SK-N-SH (cell line): Measurements from ENCODE around the gene TTC7B. TPM values are rescaled to one million over a fixed set of nuclear protein-coding genes. Genes with fewer than 3 reads are reported as not detected.

ENCODE experiments used
- CTCF ChIA-PET: fragments of 300-600, 350-600 bp; formaldehyde crosslinking; extraction: SDS; loops from one replicate; lab custom pipeline; 2021; lab: Yijun Ruan, JAX
- POLR2A ChIA-PET: fragments of 350-600 bp; sonication (Branson Sonifier 250); formaldehyde crosslinking; extraction: SDS; loops from one replicate; lab custom pipeline; 2020; ENCODE audit warnings: antibody characterized with exemption, inconsistent platforms; lab: Yijun Ruan, JAX
- DNase-seq: peaks from one replicate; pipeline ENCODE4 v3.0.0; 2012
- H2AFZ ChIP-seq: fragments of 200-600 bp; sonication (generic); 2 replicates; pipeline ENCODE4 v1.8.1; 2016; ENCODE audit warnings: antibody characterized with exemption, mild to moderate bottlenecking, low read depth
- H3F3A ChIP-seq: fragments of 200-600 bp; sonication (generic); replicated peaks from 2 replicates; pipeline ENCODE3; 2016; ENCODE audit warnings: antibody characterized with exemption, mild to moderate bottlenecking; ENCODE audit not compliant: insufficient read depth
- H3K27ac ChIP-seq, 2 experiments: fragments of 200-500 bp in 1 of 2; fragments of 200-600 bp in 1 of 2; sonication (Bioruptor generic) in 1 of 2; sonication (generic), shearing (Covaris generic) in 1 of 2; 2 replicates each; pipeline versions ENCODE4 v1.5.1 to v1.6.1; 2014 to 2016; ENCODE audit warnings: low read depth in 2 of 2, inconsistent platforms in 1 of 2, low read length in 1 of 2, mild to moderate bottlenecking in 1 of 2, mixed read lengths in 1 of 2
- H3K27me3 ChIP-seq: fragments of 200-600 bp; sonication (generic), shearing (Covaris generic); 2 replicates; pipeline ENCODE4 v1.6.1; 2016; ENCODE audit warnings: mixed run types; ENCODE audit not compliant: insufficient read depth
- H3K36me3 ChIP-seq, 2 experiments: fragments of 200-500 bp in 1 of 2; fragments of 200-600 bp in 1 of 2; sonication (Bioruptor generic) in 1 of 2; sonication (generic) in 1 of 2; replicated peaks in 1 of 2; 2 replicates each; pipeline versions ENCODE3 to v1.5.1; 2014 to 2016; ENCODE audit warnings: low read length in 1 of 2, mild to moderate bottlenecking in 1 of 2; ENCODE audit not compliant: insufficient read depth in 2 of 2, control insufficient read depth in 1 of 2
- H3K4me1 ChIP-seq, 2 experiments: fragments of 200-500 bp in 1 of 2; fragments of 200-600 bp in 1 of 2; sonication (Bioruptor generic) in 1 of 2; sonication (generic), shearing (Covaris generic) in 1 of 2; 2 replicates each; pipeline versions ENCODE4 v1.5.1 to v1.6.1; 2014 to 2016; ENCODE audit warnings: low read depth in 1 of 2, low read length in 1 of 2, mixed run types in 1 of 2; ENCODE audit not compliant: insufficient read depth in 2 of 2, control insufficient read depth in 1 of 2
- H3K4me2 ChIP-seq: fragments of 200-600 bp; sonication (generic), shearing (Covaris generic); 2 replicates; pipeline ENCODE4 v1.6.1; 2017; ENCODE audit warnings: mixed run types
- H3K4me3 ChIP-seq, 2 experiments: fragments of 200-500 bp in 1 of 2; fragments of 200-600 bp in 1 of 2; sonication (Bioruptor generic) in 1 of 2; sonication (generic), shearing (Covaris generic) in 1 of 2; 2 replicates each; pipeline versions ENCODE4 v1.5.1 to v1.8.1; 2014 to 2016; ENCODE audit warnings: low read depth in 2 of 2, inconsistent platforms in 1 of 2, low read length in 1 of 2, mild to moderate bottlenecking in 1 of 2, mixed read lengths in 1 of 2, moderate library complexity in 1 of 2
- H3K79me2 ChIP-seq: fragments of 200-600 bp; sonication (generic); 2 replicates; pipeline ENCODE4 v1.8.1; 2017; ENCODE audit warnings: mild to moderate bottlenecking; ENCODE audit not compliant: insufficient read depth
- H3K9ac ChIP-seq: fragments of 200-600 bp; sonication (generic); 2 replicates; pipeline ENCODE4 v1.6.1; 2017; ENCODE audit warnings: mixed run types
- H3K9me2 ChIP-seq: fragments of 200-600 bp; sonication (generic); 2 replicates; pipeline ENCODE4 v1.6.1; 2017; ENCODE audit warnings: mixed run types
- H3K9me3 ChIP-seq: fragments of 200-600 bp; sonication (generic); 2 replicates; pipeline ENCODE4 v1.6.1; 2017; ENCODE audit warnings: mixed run types, mild to moderate bottlenecking, moderate library complexity
- H4K20me1 ChIP-seq: fragments of 200-600 bp; sonication (generic); 2 replicates; pipeline ENCODE4 v1.6.1; 2017; ENCODE audit warnings: mild to moderate bottlenecking, mixed run types; ENCODE audit not compliant: insufficient read depth
- ELF1 ChIP-seq: IDR thresholded peaks from 2 replicates; pipeline ENCODE4 v1.4.0; 2012
- EP300 ChIP-seq, 2 experiments: IDR thresholded peaks; 2 replicates each; pipeline versions ENCODE4 v1.4.0 to v1.6.1; 2012; ENCODE audit warnings: borderline replicate concordance in 1 of 2, low read depth in 1 of 2, low read length in 1 of 2
- EZH2phosphoT487 ChIP-seq: fragments of 200-600 bp; sonication (generic); IDR thresholded peaks from 2 replicates; pipeline ENCODE4 v1.6.1; 2017; ENCODE audit warnings: low read depth, mixed run types, mild to moderate bottlenecking, antibody characterized with exemption, moderate library complexity, borderline replicate concordance
- MAX ChIP-seq: IDR thresholded peaks from 2 replicates; pipeline ENCODE4 v1.4.0; 2012; ENCODE audit warnings: low read depth
- NRF1 ChIP-seq: IDR thresholded peaks from 2 replicates; pipeline ENCODE4 v1.6.1; 2012; ENCODE audit warnings: low read depth, mild to moderate bottlenecking, low read length
- RAD21 ChIP-seq: IDR thresholded peaks from 2 replicates; pipeline ENCODE4 v1.6.1; 2012; ENCODE audit warnings: mild to moderate bottlenecking, low read length
- REST ChIP-seq: IDR thresholded peaks from 2 replicates; pipeline ENCODE4 v1.6.1; 2012; ENCODE audit warnings: mild to moderate bottlenecking, low read depth, low read length, moderate library complexity
- RXRA ChIP-seq: IDR thresholded peaks from 2 replicates; pipeline ENCODE4 v1.4.0; 2012; ENCODE audit warnings: low read depth, mild to moderate bottlenecking, borderline replicate concordance
- SIN3A ChIP-seq: IDR thresholded peaks from 2 replicates; pipeline ENCODE4 v1.6.1; 2012; ENCODE audit warnings: low read depth, mild to moderate bottlenecking, low read length, moderate library complexity, borderline replicate concordance
- TAF1 ChIP-seq: IDR thresholded peaks from 2 replicates; pipeline ENCODE4 v1.6.1; 2012; ENCODE audit warnings: low read depth, mild to moderate bottlenecking, low read length, moderate library complexity, borderline replicate concordance
- TEAD4 ChIP-seq: IDR thresholded peaks from 2 replicates; pipeline ENCODE4 v1.4.0; 2012; ENCODE audit warnings: mild to moderate bottlenecking, borderline replicate concordance; ENCODE audit not compliant: insufficient read depth
- USF2 ChIP-seq: fragments of 150-350 bp; IDR thresholded peaks from 2 replicates; pipeline ENCODE4 v1.6.1; 2017; ENCODE audit warnings: antibody characterized with exemption, low read length, low read depth, borderline replicate concordance
- YY1 ChIP-seq: IDR thresholded peaks from 2 replicates; pipeline ENCODE4 v1.4.0; 2012; ENCODE audit warnings: low read depth, mild to moderate bottlenecking
- WGBS: methylation state at CpG from one replicate; pipeline ENCODE4 v1.1.6; 2017; ENCODE audit warnings: low lambda C conversion rate; 5-methylcytosine and 5-hydroxymethylcytosine counted together
- polyA plus RNA-seq, 3 experiments: library from polyadenylated mRNA; depleted of rRNA; stranded (reverse); fragments of >200 nt; gene quantifications; 2 replicates each; pipeline ENCODE4 v1.2.3, GENCODE V29; 2012

Gene TTC7B
- polyA plus RNA-seq, 1 of the 3 experiments (the other 2 are of a cell fraction), result 43.1 TPM

- no peak for DNase-seq
- no peaks in the 10 kb centered on the region for H3K36me3 ChIP-seq
- ChIA-PET POLR2A (interaction anchor here (1.3 kb wide), 1 partner anchor 19 kb away, joined by 4 read pairs; no protein-coding TSS in a partner anchor), CTCF (interaction anchor here (3.1 to 6.6 kb wide), 2 partner anchors 20 to 40 kb away, joined by 12 to 38 read pairs; no protein-coding TSS in a partner anchor)
- H4K20me1 ChIP-seq, result no peaks in the 10 kb centered on the region
- no peak overlapping the region for H2AFZ ChIP-seq
- no peak overlapping the region; a peak in 1 of 4 replicates for H3K27ac ChIP-seq
- no peaks in the 10 kb centered on the region for H3K9me3 ChIP-seq
- H3F3A ChIP-seq, result peaks cover 12% of the 10 kb centered on the region
- peaks cover 3 to 12% of the 10 kb centered on the region in 2 experiments; a peak in 2 of 4 replicates for H3K4me1 ChIP-seq
- H3K27me3 ChIP-seq, result no peaks in the 10 kb centered on the region
- H3K4me3 ChIP-seq, result no peak overlapping the region
- no peak overlapping the region for H3K9ac ChIP-seq
- WGBS, result 84% methylated on average over 3 of the region's 3 CpGs
- TF ChIP-seq RXRA (no peak), TAF1 (no peak), MAX (no peak), ELF1 (no peak), EZH2phosphoT487 (no peak), TEAD4 (no peak), REST (no peak), RAD21 (no peak), SIN3A (no peak), NRF1 (no peak), YY1 (no peak), EP300 (IDR thresholded peaks at IDR 0.05; ENCODE audit: borderline replicate concordance in 1 of 2, low read depth in 1 of 2, low read length in 1 of 2) (no peak), USF2 (no peak)
- no peaks in the 10 kb centered on the region for H3K9me2 ChIP-seq
- H3K79me2 ChIP-seq, result no peaks in the 10 kb centered on the region
- no peak overlapping the region for H3K4me2 ChIP-seq
Measured at GRCh38 chr14:90717916-90718315, 98.3 kb downstream of the TTC7B start.
